HAP-1 (cell line): Measurements from ENCODE around the gene PRKAR1B.
"Not testable (repeated sequence)": the region's sequence is repeated elsewhere in the genome, so short reads cannot be mapped to it uniquely, and the experiment has no call there.

Experiments used
- DNase-seq, 2 experiments: peaks; one replicate each; pipeline ENCODE4 v3.0.0-alpha.2; 2016 to 2020; ENCODE audit warnings: low spot score in 2 of 2
- H3K27me3 ChIP-seq: fragments of 250-450 bp; sonication (Bioruptor Pico); 2 replicates; pipeline ENCODE4 v1.5.1; 2020; ENCODE audit warnings: low read depth, mild to moderate bottlenecking, moderate library complexity
- H3K36me3 ChIP-seq: fragments of 250-450 bp; sonication (Bioruptor Pico); replicated peaks from 2 replicates; pipeline ENCODE4 v1.5.1; 2020; ENCODE audit warnings: mild to moderate bottlenecking
- H3K4me1 ChIP-seq: fragments of 250-450 bp; sonication (Bioruptor Pico); 2 replicates; pipeline ENCODE4 v1.5.1; 2020; ENCODE audit warnings: mild to moderate bottlenecking
- H3K4me3 ChIP-seq: fragments of 250-450 bp; sonication (Bioruptor Pico); 2 replicates; pipeline ENCODE4 v1.5.1; 2020; ENCODE audit warnings: mild to moderate bottlenecking, moderate library complexity
- H3K9me3 ChIP-seq: fragments of 250-450 bp; sonication (Bioruptor Pico); 2 replicates; pipeline ENCODE4 v1.5.1; 2020; ENCODE audit warnings: mild to moderate bottlenecking, moderate library complexity
- in situ Hi-C: fragments of 300-500 bp; cut with MboI; formaldehyde crosslinking; loops from 3 replicates; pipeline ENCODE4 v1.14.3; 2020; ENCODE audit warnings: low sequenced_read_pairs, inconsistent platforms, mixed read lengths

The PRKAR1B gene

GRCh38 chr7:646951-647350 lies 80.1 kb downstream of the PRKAR1B start:
- no peaks in the 10 kb centered on the region for H3K4me1 ChIP-seq
- H3K9me3 ChIP-seq, result no peaks in the 10 kb centered on the region
- no peaks in the 10 kb centered on the region for H3K36me3 ChIP-seq
- H3K27me3 ChIP-seq, result no peaks in the 10 kb centered on the region
- no peak overlapping the region for H3K4me3 ChIP-seq
- in situ Hi-C loops, result no loop called here
- DNase-seq, result no peak

DNA sequence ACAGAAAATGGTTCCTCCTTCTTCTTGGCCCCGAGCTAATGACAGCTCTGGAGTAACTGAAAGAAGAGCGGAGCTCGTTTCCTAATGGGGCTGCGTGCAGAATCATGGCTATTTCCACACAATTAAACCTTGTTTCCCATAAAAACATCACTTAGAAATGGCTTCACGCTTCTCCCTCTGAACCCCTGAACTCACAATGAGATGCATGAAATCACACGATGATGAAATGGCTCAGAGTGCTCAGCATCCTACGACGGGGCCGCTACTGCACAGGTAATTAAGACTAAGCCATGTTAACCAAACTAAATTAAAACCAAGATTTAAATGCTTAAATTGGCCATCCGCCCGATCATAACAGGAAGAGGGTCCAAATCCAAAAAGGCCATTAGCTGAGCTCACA lies 80.6 kb downstream of the PRKAR1B start:
- in situ Hi-C loops, result no loop called here
- Histone ChIP-seq H3K36me3 (no peaks in the 10 kb centered on the region), H3K4me1 (no peaks in the 10 kb centered on the region), H3K9me3 (no peaks in the 10 kb centered on the region), H3K4me3 (no peak overlapping the region), H3K27me3 (no peaks in the 10 kb centered on the region)
- no peak for DNase-seq

GRCh38 chr7:645606-646005 lies 81.5 kb downstream of the PRKAR1B start:
- in situ Hi-C loops, result no loop called here
- no peak overlapping the region for H3K4me3 ChIP-seq
- DNase-seq, result no peak
- H3K9me3 ChIP-seq, result no peaks in the 10 kb centered on the region
- H3K4me1 ChIP-seq, result no peaks in the 10 kb centered on the region
- H3K36me3 ChIP-seq, result no peaks in the 10 kb centered on the region
- no peaks in the 10 kb centered on the region for H3K27me3 ChIP-seq

- no peak for DNase-seq
- no peak overlapping the region for H3K4me3 ChIP-seq
- no peaks in the 10 kb centered on the region for H3K9me3 ChIP-seq
- H3K27me3 ChIP-seq, result no peaks in the 10 kb centered on the region
- no peaks in the 10 kb centered on the region for H3K36me3 ChIP-seq
- in situ Hi-C loops, result no loop called here
- no peaks in the 10 kb centered on the region for H3K4me1 ChIP-seq
Measured at GRCh38 chr7:644381-645305, 82.4 kb downstream of the PRKAR1B start.

DNA sequence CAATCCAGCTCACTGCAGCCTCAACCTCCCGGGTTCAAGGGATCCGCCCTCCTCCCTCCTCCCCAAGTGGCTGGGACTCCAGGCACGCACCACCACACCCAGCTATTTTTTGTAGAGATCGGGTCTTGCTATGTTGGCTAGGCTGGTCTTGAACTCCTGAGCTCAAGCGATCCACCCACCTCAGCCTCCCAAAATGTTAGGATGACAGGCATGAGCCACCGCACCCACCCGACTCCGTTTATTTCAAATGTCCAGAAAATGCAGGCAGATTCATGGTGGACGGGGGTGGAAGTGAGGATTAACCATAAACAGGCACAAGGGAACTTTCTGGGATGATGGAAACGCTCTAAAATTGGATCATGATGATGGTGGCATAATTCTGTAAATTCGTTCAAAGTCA lies 85.1 kb downstream of the PRKAR1B start:
- in situ Hi-C loops, result no loop called here
- Histone ChIP-seq H3K4me1 (no peaks in the 10 kb centered on the region), H3K9me3 (no peaks in the 10 kb centered on the region), H3K27me3 (no peaks in the 10 kb centered on the region), H3K4me3 (no peak overlapping the region), H3K36me3 (no peaks in the 10 kb centered on the region)
- no peak for DNase-seq

DNA sequence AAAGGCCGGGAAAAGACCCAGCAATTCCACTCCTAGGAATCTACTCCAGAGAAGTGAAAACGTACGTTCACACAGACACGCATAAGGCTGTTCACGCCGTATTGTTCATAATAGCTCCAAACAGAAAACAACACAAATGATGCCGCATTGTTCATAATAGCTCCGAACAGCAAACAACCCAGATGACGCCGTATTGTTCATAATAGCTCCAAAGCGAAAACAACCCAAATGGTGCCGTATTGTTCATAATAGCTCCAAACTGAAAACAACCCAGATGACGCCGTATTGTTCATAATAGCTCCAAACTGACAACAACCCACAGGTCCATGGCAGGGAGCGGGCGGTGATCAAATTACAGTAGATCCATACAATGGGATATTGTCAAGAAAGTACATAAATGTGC lies 85.8 kb downstream of the PRKAR1B start:
- Histone ChIP-seq H3K4me1 (no peaks in the 10 kb centered on the region), H3K9me3 (no peaks in the 10 kb centered on the region), H3K36me3 (no peaks in the 10 kb centered on the region), H3K4me3 (no peak overlapping the region), H3K27me3 (no peaks in the 10 kb centered on the region)
- in situ Hi-C loops, result no loop called here
- peak; percentile 50 to 60 for DNase-seq

DNA sequence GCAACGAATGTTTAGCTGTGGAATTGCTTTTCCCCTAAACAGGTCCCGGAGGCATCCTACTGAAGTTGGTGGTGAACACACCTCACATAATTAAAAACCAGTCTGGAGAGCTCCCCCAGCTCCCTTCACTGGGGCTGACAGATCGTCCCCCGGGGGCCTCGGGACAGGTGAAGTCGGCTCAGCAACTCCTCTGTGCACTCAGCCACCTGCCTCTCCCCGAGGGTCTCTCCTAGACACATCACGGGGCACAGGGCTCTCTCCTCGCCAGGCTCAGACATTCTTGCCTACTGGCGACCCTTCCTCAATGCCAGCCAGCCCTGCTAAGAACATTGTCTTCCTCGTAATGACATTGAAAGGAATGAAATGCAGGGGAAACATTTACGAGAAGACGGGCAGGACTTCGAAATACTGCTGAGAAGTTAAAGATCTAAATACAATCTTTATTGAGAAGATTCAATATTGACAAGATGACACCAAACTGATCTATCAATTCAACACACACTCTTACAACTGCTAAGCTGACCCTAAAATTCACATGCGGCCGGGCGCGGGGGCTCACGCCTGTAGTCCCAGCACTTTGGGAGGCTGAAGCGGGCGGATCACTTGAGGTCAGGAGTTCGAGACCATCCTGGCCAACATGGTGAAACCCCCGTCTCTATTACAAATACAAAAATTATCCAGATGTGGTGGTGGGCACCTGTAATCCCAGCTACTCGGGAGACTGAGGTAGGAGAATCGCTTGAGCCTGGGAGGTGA lies 88.6 kb downstream of the PRKAR1B start:
- DNase-seq, result no peak
- in situ Hi-C loops, result no loop called here
- no peaks in the 10 kb centered on the region for H3K4me1 ChIP-seq
- H3K27me3 ChIP-seq, result no peaks in the 10 kb centered on the region
- no peak overlapping the region for H3K4me3 ChIP-seq
- no peaks in the 10 kb centered on the region for H3K36me3 ChIP-seq
- no peaks in the 10 kb centered on the region for H3K9me3 ChIP-seq

DNA sequence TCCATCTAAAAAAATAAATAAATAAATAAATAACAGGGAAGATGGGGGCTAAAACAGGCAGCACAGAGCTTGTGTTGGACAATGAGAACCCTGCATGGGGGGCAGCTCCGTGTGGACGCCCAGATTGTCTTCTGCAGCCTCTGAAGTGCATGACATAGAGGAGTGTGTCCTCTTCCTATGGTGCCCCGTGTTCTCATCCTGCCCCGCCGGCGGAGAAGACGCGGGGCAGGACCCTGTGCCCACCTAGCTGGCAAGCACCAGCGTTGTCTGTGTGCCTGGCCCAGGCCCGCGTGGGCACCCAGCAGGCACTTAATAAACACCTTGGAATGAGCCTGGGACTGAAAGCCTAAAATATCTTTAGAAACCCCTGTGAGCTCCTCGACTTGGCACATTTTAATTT lies 89.3 kb downstream of the PRKAR1B start:
- in situ Hi-C loops, result no loop called here

DNA sequence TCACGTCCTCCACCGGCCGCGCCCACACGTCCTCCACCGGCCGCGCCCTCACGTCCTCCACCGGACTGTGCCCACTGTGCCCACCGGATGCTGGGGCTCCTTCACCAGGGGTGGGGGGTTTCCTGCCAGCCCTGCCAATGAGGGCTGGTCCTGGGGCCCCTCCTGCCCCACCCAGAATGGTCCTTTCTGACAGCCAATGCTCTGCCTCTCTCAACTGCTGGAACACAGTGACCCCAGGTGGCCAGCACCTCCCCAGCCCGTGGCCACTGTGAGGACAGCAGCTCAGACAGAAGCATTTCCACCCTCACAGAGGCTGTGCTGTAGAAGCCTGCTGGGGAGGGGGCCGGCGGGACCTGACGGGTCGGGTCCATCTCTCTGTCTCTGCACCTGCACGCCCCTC lies 90.7 kb downstream of the PRKAR1B start:
- in situ Hi-C loops, result no loop called here
- Histone ChIP-seq H3K4me3 (no peak overlapping the region), H3K27me3 (no peaks in the 10 kb centered on the region), H3K9me3 (no peaks in the 10 kb centered on the region), H3K4me1 (no peaks in the 10 kb centered on the region), H3K36me3 (no peaks in the 10 kb centered on the region)
- no peak for DNase-seq

More for the DNA sequence above, 89.3 kb downstream of the PRKAR1B start:
- DNase-seq, result no peak
- Histone ChIP-seq H3K4me3 (no peak overlapping the region), H3K36me3 (no peaks in the 10 kb centered on the region), H3K9me3 (no peaks in the 10 kb centered on the region), H3K27me3 (no peaks in the 10 kb centered on the region), H3K4me1 (no peaks in the 10 kb centered on the region)

DNA sequence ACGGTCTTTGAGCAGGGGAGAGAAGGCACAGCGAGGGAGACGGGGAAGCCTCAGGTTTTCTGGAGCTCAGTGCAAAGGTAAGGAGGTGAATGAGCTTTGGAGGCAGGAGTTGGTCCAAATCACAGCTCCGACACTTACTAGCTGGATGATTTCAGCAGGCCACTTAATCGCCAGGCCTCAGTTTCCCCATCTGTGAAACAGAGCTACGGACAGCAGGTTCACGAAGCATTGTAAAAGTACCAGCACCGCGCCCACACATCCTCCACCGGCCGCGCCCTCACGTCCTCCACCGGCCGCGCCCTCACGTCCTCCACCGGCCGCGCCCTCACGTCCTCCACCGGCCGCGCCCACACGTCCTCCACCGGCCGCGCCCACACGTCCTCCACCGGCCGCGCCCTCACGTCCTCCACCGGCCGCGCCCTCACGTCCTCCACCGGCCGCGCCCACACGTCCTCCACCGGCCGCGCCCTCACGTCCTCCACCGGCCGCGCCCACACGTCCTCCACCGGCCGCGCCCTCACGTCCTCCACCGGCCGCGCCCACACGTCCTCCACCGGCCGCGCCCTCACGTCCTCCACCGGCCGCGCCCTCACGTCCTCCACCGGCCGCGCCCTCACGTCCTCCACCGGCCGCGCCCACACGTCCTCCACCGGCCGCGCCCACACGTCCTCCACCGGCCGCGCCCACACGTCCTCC lies 91.2 kb downstream of the PRKAR1B start:
- in situ Hi-C loops, H3K4me3 ChIP-seq, H3K4me1 ChIP-seq, H3K27me3 ChIP-seq, H3K9me3 ChIP-seq, DNase-seq, H3K36me3 ChIP-seq: not testable (repeated sequence)

DNA sequence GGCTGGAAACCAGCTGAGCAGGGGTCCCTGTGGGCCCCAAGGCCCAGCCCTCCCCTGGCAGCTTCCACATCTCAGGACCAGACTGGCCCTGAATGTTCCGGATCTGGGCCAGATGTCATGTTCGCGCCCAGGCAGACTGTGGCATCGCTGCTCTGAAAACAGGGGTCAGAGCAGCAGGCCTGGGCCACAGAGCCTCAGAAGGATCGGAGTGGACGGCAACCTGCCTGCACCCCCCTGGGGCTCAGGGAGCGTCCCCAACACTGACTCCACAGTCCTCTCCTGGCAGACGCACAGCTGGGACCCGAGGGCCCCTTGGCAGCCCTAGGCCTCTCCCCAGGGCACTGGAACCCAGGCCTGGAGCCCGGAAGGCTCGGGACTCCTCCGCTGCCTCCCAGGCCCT lies 91.9 kb downstream of the PRKAR1B start:
- no peak overlapping the region for H3K4me3 ChIP-seq
- H3K4me1 ChIP-seq, result no peaks in the 10 kb centered on the region
- in situ Hi-C loops, result no loop called here
- H3K9me3 ChIP-seq, result no peaks in the 10 kb centered on the region
- H3K27me3 ChIP-seq, result no peaks in the 10 kb centered on the region
- H3K36me3 ChIP-seq, result no peaks in the 10 kb centered on the region
- no peak for DNase-seq

- in situ Hi-C loops, result no loop called here
- H3K4me3 ChIP-seq, result no peak overlapping the region
Measured at GRCh38 chr7:633381-634018, 93.6 kb downstream of the PRKAR1B start.

DNA sequence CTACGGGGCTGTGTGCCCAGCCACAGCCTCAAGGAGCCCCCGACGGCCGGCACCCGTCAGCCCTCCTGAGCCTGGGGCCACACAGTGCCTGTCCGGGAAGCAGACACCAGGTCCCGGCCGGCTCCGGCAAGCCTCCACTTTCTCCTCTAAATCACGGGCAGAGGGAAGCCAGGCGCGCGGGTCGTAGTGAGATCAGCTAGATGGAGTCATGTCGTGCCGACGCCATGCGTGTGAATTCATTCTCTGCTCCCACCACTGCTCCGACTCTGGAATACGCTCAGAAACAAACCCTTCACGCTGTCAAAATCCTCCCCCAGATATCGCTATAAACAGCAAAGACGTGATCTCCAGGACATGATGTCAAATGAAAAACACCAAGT lies 94.3 kb downstream of the PRKAR1B start:
- no peaks in the 10 kb centered on the region for H3K27me3 ChIP-seq
- in situ Hi-C loops, result no loop called here
- no peak for DNase-seq
- H3K9me3 ChIP-seq, result no peaks in the 10 kb centered on the region
- no peak overlapping the region for H3K4me3 ChIP-seq
- H3K36me3 ChIP-seq, result no peaks in the 10 kb centered on the region
- no peaks in the 10 kb centered on the region for H3K4me1 ChIP-seq

More at GRCh38 chr7:633381-634018, 93.6 kb downstream of the PRKAR1B start:
- DNase-seq, result no peak
- H3K9me3 ChIP-seq, result no peaks in the 10 kb centered on the region
- no peaks in the 10 kb centered on the region for H3K4me1 ChIP-seq
- H3K36me3 ChIP-seq, result no peaks in the 10 kb centered on the region
- H3K27me3 ChIP-seq, result no peaks in the 10 kb centered on the region
